Fibroblast of skin of right biceps (primary cell): ENCODE data around the gene GJC2.
"Not testable (repeated sequence)": the region's sequence is repeated elsewhere in the genome, so short reads cannot be mapped to it uniquely, and the experiment has no call there.

Source experiments
- DNase-seq: peaks from one replicate; pipeline ENCODE4 v3.0.0-alpha.2; 2013

The GJC2 gene

GRCh38 chr1:228174482-228175315 is 25.0 kb downstream of the GJC2 start:
- no peak for DNase-seq

GRCh38 chr1:228175316-228176023 is 25.7 kb downstream of the GJC2 start:
- DNase-seq: no peak

- DNase-seq: no peak
These were observed 26.3 kb downstream of the GJC2 start for GRCh38 chr1:228176024-228176395.

DNA sequence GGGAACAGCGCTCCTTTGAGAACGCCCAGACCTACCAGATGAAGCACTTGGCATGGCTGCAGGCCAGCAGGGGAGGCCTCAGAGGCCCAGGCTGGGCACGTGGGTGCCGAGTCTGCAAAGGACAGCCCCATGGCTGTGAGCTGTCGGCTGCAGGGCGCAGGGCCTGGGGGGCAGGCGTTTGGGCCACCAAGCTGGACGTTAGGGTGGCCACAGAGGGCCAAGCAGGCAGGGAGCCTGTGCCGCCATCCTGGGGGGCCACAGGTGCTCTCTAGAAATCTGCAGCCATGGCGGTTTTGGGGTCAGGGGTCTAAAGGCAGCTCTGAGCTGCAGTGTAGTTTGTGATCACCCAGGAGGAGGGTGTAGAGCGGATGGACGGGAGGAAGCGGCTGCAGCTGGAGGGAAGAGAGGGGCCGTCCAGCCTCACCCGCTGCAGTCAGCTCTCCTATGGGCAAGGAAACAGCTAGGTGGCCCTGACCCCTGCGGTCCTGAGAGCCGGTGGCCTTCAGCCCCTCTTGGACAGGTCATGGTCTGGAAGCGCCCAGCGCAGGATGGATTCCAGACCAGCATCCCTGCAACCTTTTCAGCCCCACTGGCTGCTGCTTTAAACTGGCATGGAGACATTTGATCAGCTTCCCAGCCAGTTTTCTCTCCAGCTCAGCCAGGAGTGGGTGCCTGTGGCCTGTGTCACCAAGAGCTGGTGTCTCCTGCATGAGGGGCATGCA is 26.9 kb downstream of the GJC2 start:
- DNase-seq: no peak

- no peak for DNase-seq
These were observed 27.4 kb downstream of the GJC2 start for GRCh38 chr1:228177183-228177475.

DNA sequence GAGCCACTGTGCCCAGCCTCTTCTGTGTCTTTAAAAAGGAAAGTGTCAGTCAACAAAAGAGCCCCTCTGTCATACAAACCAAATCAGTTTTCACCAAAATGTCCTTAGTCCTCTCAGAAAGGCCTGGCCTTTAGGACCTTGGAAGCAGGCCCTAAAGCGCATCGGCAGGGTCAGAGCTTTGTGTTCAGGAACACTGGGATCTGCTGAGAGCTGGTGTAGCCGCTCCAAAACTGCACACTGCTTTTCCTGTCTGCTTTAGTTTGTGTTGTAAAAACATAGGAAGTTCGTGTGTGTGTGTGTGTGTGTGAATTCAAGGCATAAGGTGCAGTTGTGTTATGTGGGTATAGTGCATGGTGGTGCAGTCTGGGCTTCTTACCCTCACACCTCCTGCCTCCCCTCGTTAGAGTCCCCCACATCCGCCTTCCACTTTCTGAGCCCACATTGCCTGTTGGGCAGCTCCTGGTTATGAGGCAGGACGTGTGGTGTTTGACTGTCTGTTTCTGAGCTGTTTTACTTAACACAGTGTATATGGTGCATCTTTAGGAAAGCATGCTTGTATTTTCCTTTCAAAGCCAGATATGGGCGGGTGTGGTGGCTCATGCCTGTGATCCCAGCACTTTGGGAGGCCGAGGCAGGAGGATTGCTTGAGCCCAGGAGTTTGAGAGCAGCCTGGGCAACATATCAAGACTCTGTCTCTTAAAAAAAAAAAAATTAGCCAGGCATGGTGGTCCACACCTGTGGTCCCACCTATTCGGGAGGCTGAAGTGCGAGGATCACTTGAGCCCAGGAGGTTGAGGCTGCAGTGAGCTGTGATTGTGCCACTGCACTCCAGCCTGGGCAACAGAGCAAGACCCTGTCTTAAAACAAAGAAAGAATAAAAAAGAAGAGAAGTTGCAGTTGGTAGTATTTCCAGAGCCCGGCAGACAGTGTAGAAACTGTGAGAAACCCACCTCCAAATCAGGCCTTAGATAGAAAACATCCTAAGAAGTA is 28.3 kb downstream of the GJC2 start:
- no peak for DNase-seq

DNA sequence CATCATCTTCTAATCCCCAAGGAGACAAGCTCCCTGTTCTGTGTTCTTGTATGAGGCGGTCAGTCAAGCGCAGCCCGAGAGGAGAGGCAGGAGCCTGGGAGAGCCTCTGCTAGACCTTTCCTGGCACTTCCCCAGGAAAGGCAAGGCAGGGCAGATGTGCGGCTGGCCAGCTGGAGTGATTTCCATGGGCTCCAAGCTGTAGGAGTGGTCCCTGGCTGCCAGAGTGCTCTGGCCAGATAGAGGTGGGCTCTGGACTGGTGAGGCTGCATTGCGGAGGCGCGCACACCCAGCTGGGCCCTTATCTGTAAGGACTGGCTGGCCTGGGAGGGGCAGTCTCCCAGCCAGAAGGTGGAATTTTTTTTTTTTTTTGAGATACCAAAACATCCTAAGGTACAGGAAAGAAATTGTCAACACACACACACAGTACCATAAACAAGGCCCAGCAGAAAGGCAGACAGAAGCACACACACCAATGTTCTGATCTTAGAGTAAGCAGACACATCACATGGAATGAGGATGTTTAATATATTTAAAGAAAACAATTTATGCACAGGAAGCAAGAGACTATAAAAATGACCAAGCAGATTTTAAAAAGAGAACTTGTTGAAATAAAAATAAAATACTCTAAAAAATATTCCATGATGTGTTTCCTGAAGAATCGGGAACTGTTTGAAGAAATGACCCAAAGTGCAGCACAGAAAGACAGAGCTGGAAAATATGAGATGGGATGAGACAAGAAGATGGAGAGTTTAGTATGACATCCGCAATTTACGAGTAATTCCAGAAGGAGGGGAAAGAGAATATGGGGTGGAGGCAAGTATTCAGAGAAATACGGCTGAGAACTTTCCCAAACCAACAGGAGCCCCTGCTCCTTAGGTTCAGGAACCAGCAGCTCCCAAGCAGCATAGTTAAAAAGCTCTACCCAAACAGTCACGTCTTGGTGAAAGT is 29.3 kb downstream of the GJC2 start:
- DNase-seq: no peak

DNA sequence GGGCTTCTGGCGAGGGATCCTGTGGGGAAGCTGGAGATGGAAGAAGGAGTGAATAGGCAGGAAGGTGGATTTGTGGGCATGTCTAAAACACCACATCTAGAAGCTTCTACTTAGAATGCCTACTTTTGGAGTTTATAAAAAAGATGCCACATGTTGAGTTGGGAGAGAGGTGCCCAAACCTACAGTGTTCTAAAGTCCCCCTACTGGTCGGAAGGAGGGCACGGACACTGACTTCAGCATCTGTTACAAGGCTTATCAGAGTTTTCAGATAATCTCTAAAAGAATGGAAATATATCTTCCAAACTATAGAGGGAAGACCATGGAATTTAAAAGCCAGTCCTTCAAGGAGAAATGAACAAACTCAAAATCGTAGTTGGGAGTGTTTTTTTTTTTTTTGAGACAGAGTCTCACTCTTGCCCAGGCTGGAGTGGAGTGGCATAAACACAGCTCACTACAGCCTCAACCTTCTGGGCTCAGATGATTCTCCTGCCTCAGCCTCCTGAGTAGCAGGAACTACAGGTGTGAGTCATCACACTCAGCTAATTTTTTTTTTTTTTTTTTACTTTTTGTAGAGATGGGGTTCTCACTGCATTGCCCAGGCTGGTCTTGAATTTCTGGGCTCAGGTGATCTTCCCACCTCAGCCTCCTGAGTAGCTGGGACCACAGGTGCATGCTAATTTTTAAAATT is 30.7 kb downstream of the GJC2 start:
- no peak for DNase-seq

GRCh38 chr1:228180959-228181644 is 31.4 kb downstream of the GJC2 start:
- no peak for DNase-seq

GRCh38 chr1:228181645-228182034 is 31.9 kb downstream of the GJC2 start:
- DNase-seq: no peak

DNA sequence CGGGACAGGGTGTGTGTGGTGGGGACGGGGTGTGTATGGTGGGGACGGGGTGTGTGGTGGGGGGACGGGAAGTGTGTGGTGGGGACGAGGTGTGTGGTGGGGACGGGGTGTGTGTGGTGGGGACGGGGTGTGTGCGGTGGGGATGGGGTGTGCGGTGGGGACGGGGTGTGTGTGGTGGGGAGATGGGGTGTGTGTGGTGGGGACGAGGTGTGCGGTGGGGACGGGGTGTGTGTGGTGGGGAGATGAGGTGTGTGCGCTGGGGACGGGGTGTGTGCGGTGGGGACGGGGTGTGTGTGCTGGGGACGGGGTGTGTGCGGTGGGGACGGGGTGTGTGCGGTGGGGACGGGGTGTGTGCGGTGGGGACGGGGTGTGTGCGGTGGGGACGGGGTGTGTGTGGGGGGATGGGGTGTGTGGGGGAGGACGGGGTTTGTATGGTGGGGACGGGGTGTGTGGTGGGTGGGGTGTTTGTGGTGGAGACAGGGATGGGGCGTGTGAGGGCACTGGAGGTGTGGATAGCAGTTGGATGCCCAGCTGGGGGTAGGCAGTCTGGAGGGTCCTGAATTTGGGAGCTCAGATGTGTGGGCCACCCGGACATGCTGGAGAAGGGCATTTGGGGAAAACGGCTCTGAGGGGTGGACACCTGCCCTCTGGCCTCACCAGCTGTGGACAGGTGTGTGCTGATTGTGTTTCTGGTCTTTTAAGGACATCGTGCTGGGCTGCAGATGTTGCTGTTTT is 32.7 kb downstream of the GJC2 start:
- no peak for DNase-seq

GRCh38 chr1:228184152-228184551 is 34.4 kb downstream of the GJC2 start:
- DNase-seq: no peak

- DNase-seq: no peak
These were observed 35.9 kb downstream of the GJC2 start for GRCh38 chr1:228185641-228185965.

DNA sequence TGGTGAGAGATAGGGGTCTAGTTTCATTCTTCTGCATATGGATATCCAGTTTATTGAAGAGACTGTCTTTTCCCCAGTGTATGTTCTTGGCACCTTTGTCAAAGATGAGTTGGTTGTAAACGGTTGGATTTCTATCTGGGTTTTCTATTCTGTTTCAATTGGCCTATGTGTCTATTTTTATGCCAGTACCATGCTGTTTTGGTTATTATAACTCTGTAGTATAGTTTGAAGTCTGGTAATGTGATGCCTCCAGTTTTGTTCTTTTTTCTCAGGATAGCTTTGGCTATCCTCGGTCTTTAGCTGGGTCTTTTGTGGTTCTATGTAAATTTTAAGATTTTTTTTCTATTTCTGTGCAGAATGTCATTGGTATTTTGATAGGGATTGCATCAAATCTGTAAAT is 38.5 kb downstream of the GJC2 start:
- not testable (repeated sequence) for DNase-seq

DNA sequence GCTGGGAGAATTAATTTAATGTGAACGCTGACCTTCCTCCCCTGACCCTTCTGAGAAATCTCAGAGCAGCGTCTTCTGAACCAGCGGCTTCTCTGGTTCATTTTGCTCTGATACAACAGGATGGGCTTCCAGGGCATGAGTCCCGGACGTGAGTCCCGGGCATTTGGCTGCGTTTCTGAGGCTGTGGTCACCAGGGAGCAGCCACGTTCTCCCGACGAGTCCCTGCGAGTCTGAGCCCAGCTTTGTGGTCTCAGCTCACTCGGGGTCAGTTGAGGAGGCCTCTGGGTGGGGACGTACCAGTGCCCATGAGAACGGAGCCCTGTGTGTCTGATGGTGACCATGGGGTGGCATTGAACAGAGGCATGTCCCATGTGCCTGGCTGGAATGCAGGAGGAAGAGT is 40.5 kb downstream of the GJC2 start:
- DNase-seq: no peak

GRCh38 chr1:228190778-228191177 is 41.0 kb downstream of the GJC2 start:
- no peak for DNase-seq

GRCh38 chr1:228194436-228194835 is 44.7 kb downstream of the GJC2 start:
- DNase-seq: no peak

DNA sequence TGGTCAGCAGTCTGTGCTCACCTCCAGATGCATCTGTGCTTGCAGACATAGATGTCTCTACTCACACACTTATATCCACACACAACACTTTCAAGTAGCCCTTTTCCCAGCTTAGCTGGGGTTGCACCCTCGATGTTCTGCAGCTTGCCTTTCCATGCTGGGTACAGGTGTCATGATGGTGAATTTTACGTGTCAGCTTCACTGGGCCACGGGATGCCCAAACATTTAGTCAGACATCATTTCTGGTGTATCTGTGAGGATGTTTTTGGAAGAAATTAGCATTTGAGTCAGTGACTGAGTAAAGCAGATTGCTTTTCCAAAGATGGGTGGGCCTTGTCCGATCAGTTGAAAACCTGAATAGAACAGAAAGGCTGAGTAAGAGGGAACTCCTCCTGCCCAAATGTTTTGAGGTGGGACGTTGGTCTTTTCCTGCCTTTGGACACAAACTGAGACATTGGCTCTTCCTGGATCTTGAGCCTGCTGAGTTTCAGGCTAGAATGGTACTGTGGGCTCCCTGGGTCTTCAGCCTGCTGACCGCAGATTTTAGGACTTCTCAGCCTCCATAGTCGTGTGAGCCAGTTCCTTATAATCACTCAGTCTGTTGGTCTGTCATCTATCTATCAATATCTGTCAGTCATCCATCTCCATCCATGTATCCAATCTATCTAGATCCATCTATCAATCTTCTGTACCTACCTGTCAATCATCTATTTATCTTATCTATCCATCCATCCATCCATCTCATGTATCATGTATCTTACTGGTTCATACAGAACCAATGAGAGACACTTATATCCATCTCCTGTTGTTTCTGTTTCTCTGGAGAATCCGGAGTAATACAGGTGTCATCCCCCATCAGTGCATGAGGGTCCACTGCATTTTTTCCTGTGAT is 45.4 kb downstream of the GJC2 start:
- no peak for DNase-seq
